Stimulated activated CD8-positive, alpha-beta memory T cell treated with anti-CD3 and anti-CD28 coated beads, Interleukin-2, amount 100 ng/mL, for 1 hour (primary cell): ENCODE measurements around the gene ODAD4.
"Not testable (repeated sequence)": the region's sequence is repeated elsewhere in the genome, so short reads cannot be mapped to it uniquely, and the experiment has no call there.

Source experiments
- DNase-seq, 2 donors: peaks; one replicate each; pipeline ENCODE4 v3.0.0-alpha.2; 2020; ENCODE audit warnings: low read depth in 2 of 2

ODAD4 gene

DNA sequence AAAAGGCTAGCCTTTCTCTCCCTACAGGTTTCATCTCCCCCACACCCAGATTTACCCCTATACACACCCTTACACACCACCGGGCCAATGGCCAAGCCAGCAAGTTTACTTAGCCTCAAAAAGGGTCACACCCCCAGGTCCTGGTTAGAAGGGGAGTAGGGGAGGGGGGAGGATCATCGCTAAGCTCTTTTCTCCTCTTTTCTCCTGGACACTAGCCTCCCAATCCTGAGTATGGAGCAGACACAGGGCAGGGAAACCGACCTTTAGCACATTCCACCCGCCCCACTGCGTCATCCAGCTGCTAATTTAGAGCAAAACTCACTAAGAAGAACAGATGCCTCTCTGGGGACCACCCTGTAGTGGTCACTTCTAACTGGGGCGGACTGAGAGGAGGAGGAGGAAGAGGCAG lies 16.1 kb upstream of the ODAD4 start:
- DNase-seq: no peak

DNA sequence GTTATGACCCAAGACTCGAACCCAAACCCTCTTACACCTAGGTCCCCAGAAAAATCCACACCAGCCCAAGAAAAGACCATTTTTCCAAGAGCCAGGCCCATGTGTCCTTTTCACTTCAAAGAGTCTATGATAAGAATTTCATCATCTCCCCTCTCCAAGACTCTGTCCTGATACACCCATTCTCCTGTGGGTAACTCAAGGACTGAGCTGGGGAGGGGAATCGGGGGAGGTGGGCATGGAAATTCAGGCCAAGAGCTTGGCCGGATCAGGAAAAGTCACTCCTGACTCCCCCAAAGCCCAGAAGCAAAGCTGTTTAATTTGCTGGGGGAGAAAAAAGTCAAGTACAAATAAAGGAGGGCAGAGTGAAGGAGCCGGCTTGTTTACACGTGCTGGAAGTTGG lies 15.4 kb upstream of the ODAD4 start:
- no peak for DNase-seq

DNA sequence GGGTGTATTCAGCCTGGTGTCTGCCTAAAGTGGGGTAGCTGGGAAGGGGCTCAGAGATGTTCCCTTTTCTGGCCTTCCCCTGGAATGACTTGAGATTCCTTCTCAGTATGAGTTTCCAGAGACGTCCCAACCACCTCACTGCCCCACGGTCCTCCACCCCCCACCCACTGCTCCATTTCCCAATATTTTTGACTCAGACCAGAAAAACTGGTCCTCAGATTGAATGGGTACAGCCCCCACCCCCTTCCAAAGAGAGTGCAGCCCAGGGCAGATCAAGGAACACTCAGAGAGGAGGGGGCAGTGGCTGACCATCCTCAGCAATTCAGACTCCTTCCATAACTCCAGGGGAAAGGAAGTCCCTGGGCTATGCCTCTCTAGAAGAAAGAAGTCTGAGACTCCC lies 14.9 kb upstream of the ODAD4 start:
- DNase-seq: no peak

DNA sequence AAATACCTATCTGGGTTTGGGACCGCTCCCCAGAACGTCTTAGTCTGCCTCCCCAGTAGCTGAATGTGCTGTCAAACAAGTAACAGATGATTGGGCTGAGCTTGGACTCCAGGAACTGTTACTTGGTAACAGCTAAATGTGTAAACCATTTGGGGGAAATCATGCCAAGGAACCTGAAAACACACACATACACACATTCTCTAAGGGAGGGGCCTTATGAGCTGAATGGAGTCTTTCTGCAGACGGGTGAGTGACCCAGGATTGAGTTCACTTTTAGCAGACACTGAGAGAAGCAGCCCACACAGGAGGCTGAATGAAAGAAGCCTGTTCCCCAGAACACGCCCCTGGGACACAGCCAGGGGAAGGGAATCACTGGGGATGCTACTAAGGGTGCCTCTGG lies 13.2 kb upstream of the ODAD4 start:
- DNase-seq: no peak

DNA sequence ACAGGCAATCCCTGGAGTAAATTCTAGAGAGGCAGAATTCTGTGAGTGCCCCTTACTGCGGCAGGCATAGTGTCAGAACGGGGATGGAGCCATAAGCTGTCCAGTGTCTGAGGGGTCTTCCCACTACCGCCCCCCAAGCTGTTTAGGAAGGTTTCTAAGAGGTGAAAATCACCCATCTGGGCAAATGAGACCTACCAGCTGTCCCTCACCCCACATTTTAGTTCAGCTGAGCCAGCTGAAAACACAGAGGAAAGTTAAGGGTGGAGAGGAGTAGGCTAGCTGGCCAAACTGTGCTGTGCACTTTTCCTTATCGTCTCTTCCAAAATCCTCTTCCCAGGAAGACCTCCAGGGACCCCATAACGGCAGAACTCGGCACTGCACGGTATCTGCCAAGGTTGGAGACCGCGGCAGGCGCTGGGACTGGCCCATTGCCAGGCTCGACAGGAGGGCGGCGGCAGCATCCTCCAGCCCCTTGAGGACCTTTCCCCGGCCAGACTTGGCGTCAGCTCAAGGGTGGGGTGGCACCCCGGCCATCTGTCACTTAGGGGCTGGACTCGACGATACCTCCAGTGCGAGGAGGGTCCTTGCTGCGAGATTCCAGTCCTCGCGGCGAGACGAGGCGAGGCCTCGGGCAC lies 12.6 kb upstream of the ODAD4 start:
- DNase-seq: peak; percentile 5 to 11

DNA sequence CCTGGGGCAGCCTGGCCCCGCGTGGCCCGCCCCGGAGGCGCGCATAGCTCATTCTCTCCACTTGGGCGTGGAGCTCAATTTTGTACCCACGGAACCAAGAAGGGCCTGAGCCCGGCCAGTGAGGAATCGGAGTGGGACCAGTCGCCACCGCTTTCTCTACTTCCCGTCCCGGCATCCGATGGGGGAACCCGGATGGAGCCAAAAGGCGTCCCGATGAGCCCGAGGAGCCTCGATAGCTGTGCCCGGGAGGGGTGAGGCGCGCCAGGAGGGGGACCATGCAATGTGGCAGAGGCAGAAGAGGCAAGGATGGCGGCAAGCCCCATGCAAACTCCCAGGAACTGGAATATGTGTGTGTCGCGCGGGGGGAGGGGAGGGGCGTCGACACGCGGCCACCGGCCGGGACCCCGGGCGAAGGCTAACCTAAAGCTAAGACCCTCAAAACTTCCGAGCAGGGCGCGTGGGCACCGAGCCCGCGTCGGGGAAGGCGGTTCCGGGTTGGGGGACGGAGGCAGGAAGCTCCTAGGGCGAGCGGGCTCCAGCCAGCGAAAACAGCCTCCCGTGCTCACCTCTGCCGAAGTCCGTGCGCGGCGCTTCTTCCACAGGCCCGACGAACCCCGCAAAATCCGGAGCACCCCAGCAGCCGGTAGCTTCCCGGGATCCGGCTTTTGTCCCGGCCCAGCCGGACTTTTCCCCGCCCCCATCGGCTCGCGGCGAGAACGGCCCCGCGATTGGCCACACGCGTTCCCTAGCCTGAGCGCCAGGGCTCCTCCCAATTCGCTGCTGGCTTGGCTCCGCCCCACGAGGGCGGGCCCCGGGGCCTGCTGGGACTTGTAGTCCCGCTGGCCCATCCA lies 11.9 kb upstream of the ODAD4 start, which contains the start of gene ACLY:
Gene ACLY, minus strand, starts transcription at position 638 of the 851 bp plus-strand sequence. CDS start 5,078 bp downstream, outside the sequence.
- peak; percentile 87 to 90 for DNase-seq

DNA sequence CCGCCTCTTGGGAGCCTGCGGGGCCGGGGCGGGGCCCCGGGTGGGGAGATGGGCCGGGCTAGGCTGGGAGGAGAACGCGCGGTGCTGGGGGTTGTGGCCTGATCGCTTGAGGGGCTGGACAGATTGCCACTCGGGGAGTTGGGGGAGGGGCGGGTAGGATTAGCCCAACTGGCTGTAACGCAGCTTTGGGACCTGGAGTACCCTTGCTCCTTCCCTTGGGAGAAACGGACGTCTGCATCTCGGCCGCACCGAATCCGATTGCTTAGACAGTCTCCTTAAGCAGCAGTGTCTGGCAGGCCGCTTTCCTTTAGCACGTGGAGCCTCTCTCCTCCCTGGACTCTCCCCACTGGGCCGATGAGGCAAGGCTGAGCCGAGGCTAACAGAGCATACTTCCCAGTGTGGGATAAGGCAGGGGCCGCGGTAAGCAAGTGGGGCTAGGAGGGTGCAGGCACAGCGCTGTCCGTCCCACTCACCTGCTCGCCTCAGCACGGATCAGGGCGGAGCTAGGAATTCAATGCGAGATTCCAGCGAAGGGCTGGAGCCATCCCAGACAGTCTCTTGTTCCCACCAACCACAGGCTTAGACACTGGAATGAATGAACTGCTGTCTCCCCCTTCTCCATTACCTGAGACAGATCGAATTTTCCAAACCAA lies 11.1 kb upstream of the ODAD4 start:
- DNase-seq: no peak

DNA sequence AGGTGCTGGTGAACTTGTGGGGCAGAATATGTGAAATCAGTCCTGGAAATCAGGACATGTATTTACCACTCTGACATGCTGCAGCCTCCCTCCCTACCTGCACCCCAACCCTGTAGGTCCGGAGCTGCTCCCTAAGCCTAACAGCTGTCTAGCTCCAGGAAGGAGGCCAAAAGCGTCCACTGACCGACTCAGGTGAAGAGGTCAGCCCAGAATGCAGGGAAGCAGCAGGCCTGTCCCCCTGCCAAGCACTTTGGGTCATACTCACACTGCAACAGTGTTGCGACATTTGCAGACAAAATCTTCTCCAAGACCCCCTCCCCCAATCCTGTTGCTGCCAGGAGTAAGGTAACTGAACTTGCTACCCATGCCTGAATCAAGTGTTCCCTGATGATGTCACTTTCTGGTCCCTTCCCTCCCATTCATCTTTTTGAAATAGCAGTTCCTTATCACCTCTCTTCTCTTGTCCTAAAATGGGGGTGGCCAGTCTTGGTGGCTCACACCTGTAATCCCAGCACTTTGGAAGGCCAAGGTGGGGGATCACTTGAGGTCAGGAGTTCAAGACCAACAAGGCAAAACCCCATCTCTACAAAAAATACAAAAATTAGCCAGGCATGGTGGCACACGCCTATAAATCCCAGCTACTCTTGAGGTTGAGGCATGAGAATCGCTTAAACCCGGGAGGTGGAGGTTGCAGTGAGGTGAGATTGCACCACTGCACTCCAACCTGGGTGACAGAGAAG lies 10.4 kb upstream of the ODAD4 start:
- DNase-seq: no peak

DNA sequence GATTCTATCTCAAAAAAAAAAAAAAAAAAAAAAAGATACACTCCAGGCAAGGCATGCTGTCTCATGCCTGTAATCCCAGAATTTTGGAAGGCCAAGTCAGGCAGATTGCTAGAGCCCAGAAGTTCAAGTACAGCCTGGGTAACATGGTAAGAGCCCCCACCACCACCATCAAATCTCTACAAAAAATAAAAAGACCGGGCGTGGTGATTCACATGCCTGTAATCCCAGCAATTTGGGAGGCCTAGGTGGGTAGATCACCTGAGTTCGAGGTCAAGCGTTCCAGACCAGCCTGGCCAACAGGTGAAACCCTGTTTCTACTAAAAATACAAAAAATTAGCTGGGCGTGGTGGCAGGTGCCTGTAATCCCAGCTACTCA lies 9.8 kb upstream of the ODAD4 start:
- no peak for DNase-seq

DNA sequence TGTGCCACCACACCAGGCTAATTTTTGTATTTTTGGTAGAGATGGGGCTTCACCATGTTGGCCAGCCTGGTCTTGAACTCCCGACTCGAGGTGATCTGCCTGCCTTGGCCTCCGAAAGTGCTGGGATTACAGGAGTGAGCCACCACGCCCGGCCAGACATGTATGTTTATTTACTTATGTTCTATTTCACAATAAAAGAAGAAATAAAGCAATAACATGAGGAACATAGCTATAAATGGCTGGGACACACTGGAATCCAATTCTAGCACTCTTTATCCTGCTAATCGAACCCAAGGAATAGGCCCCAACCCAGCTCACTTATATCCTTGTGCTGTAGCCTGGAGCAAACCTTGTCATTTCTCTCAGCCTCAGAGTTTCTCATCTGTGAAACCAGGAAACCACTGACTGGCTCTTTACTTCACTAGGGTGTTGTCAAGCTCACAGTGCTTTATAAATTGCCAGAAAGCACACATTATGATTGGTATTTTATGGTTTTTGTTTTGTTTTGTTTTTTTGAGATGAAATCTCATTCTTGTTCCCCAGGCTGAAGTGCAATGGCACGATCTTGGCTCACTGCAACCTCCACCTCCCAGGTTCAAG lies 4.3 kb upstream of the ODAD4 start:
- DNase-seq: no peak

DNA sequence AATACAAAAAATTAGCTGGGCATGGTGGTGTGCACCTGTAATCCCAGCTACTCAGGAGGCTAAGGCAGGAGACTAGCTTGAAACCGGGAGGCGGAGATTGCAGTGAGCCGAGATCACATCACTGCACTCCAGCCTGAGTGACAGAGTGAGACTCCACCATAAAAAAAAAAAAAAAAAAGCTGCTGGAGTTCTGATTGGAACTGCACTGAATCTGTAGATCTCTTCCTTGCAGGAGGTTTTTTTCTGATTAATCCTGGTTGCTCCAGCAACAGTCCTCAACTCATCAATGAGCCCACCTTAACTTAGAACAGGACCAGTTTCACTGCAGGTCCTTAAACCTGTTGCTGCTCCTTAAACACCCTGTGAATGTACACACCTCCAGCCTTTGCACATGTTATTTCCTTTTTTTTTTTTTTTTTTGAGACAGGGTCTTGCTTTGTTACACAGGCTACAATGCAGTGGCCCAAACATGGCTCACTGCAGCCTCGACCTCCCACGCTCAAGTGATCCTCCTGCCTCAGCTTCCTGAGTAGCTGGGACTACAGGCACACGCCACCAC lies 1.6 kb upstream of the ODAD4 start:
- no peak for DNase-seq

DNA sequence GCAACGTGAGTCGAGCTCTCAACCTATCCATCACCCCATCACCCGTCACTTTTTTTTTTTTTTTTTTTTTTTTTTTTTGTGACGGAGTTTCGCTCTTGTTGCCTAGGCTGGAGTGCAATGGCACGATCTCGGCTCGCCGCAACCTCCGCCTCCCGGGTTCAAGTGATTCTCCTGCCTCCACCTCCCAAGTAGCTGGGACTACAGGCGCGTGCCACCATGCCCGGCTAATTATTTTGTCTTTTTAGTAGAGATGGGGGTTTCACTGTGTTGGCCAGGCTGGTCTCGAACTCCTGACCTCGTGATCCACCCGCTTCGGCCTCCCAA lies 378 bp downstream of the ODAD4 start:
- not testable (repeated sequence) for DNase-seq

DNA sequence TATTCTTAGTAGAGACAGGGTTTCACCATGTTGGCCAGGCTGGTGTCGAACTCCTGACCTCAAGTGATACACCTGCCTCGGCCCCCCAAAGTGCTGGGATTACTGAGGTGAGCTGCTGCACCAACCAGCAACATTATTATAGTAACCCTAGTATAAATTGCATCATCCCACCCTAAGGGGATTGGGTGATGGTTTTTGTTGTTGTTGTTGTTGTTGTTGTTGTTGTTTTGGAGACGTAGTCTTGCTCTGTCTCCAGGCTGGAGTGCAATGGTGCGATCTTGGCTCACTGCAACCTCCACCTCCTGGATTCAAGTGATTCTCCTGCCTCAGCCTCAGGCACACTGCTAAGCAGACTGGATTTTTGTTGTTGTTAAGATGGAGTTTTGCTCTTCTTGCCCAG lies 1.3 kb downstream of the ODAD4 start:
- not testable (repeated sequence) for DNase-seq

DNA sequence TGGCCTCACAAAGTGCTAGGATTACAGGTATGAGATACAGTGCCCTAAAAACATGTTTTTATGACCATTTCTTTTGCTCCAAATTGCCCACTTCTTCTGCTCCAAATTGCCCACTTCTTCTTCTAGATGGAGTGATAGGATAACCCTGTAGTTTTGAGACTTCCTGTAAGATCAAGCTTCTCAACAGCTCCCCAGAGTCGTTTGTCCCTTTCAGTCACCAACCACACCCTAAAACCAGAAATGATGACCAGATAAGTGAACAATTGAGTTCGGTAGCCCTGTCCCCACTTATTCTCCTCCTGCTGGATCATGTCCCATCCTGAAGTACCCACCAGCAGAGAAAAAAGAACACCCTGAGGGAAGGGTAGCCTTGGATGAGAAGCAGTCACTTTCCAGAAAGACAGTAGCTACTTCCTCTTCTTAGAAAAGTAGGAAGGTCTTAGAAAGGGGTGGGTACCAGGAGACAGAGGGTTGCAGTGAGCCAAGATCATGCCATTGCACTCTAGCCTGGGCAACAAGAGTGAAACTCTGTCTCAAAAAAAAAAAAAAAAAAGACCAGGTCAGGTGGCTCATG lies 2.5 kb downstream of the ODAD4 start:
- DNase-seq: no peak

DNA sequence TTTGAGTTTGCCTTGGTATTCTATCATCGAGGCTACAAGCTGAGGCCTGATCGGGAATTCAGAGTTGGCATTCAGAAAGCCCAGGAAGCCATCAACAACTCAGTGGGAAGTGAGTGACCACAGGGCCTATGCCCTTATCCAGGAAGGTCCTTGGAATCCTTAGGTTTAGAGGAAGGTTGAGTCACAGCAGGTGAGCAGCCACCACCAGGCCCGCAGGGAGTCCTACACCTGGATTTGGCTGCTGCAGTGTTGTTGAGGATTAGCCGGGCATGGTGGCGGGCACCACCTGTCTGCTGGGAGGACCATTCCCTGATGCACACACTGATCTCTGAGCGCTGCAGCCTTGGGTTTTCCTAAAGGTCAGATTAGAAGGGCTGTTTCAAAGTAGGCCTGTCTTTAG lies 5.2 kb downstream of the ODAD4 start:
- no peak for DNase-seq

DNA sequence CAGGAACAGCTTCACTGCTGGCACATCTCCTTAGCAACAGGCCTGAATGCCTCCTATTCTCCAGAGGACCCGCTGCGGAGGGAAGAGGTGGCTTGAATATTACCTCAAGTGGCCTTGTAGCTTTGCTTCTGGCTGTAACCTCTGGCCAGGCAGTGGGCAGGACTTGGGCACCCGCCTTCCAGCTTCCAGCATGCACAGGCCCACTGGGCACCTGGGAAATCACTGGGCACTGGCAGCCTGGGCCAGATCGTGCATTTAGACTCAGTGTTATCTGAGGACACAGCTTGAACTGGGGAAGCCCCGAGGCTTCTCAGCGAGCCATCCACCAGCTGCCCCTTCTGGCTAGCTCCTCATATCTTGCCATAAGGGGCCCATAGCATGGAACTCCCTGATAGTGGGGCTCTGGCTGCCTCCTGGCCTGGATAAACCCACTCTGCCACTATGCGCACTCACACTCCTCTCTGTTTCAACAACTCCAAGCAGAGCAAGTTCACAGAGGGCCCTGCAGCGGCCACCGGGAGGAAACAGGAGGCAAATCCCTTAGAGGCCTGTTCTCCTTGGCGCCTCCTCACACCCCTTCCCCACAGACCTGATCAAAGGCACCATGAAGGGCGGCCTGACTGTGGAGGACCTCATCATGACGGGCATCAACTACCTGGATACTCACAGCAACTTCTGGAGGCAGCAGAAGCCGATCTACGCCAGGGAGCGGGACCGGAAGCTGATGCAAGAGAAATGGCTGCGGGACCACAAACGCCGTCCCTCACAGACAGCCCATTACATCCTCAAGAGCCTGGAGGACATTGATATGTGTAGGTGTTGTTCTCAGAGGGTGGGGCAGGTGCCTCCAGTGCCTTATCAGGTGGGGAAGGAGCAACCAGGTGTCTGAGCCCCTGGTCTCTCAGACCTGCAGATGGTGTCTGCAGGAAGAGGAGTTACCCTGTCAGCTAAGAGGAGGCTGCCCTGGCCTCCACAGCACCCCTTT lies 7.8 kb downstream of the ODAD4 start:
- DNase-seq: no peak

DNA sequence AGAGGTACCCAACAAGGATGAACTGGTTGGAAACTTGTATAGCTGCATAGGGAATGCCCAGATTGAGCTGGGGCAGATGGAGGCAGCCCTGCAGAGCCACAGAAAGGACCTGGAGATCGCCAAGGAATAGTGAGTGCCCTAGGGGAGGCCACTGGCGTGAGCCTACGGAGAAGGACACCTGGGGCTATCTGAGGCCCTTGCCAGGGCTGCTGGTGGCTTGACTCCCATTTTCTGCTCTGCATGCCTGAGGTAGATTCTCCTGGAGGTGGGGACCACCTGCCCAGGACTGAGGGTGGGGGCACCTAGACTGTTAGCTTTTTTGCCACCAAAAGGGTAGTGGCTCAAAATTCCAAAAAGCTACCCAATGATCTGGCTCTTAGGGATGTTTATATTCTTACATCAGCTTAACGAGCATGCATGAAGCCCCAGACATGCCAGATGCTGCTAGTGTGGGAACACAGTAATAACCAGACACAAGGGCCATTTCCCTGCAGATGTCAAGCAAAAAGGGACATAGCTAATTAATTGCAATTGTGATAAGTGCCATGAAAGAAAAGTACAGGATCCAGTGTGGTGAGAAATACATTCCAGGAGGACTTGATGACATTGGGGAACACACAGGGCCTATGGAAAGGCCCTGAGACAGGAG lies 8.8 kb downstream of the ODAD4 start:
- no peak for DNase-seq

DNA sequence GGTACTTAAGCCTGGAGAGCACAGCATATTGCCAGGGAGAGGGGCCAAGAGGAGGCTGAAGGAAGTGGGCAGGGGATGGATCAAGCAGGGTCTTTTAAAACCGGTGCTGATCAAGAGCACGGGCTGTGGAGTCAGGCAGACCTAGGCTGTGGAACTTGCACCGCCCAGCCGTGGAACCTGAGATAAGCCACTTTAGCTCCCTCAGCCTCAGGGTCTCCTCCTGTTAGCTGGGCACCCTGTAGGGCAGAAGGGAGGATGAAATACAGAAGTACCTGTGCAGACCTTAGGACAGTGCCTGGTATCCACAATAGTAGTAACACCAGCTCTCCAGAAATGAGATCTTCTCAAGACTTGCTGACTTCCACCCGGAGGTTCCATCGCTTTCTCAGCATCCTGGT lies 9.3 kb downstream of the ODAD4 start:
- no peak for DNase-seq

DNA sequence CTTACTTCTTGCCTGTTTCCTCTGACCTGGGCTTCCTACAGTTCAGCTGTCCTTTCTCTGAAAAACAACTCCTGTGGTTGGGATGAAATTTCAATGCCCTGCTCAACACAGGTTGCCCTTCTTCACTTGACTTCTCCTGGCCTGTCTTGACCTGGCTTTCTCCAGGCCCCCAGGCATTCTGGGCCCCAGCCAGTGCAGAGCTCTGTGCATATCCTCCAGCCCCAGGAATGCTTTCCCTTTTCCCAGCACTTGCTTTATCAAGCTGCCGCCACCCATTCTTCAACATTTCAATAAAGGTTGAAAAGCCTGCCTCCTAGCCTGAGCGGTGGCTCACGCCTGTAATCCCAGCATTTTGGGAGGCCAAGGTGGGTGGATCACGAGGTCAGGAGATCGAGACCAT lies 10.8 kb downstream of the ODAD4 start:
- no peak for DNase-seq
